ENCODE results near the gene HASPIN.

Gene HASPIN

GRCh38 chr17:3723556-3724377 is at the start of gene HASPIN:
TSS of gene HASPIN (plus strand) at chr17:3723903. CDS start at chr17:3723936, 33 bp downstream.
- in situ Hi-C loops (cut with MboI; ENCODE audit: low sequenced_read_pairs), result no loop called here

- in situ Hi-C loops (cut with MboI; ENCODE audit: low sequenced_read_pairs), result no loop called here
Observed at GRCh38 chr17:3675886-3676285, 47.8 kb upstream of the HASPIN start.

GRCh38 chr17:3678095-3678820 is 45.4 kb upstream of the HASPIN start:
- in situ Hi-C loops (cut with MboI; ENCODE audit: low sequenced_read_pairs), result no loop called here

- in situ Hi-C loops (cut with MboI; ENCODE audit: low sequenced_read_pairs), result no loop called here
Observed at GRCh38 chr17:3678821-3679530, 44.7 kb upstream of the HASPIN start.

- in situ Hi-C loops (cut with MboI; ENCODE audit: low sequenced_read_pairs), result no loop called here
Observed at GRCh38 chr17:3679531-3680126, 44.1 kb upstream of the HASPIN start.

GRCh38 chr17:3681057-3681456 is 42.6 kb upstream of the HASPIN start:
- in situ Hi-C loops (cut with MboI; ENCODE audit: low sequenced_read_pairs), result no loop called here

GRCh38 chr17:3681565-3681964 is 42.1 kb upstream of the HASPIN start:
- in situ Hi-C loops (cut with MboI; ENCODE audit: low sequenced_read_pairs), result no loop called here

- in situ Hi-C loops (cut with MboI; ENCODE audit: low sequenced_read_pairs), result no loop called here
Observed at GRCh38 chr17:3682033-3682432, 41.7 kb upstream of the HASPIN start.

GRCh38 chr17:3683054-3683511 is 40.6 kb upstream of the HASPIN start:
- in situ Hi-C loops (cut with MboI; ENCODE audit: low sequenced_read_pairs), result no loop called here

- in situ Hi-C loops (cut with MboI; ENCODE audit: low sequenced_read_pairs), result no loop called here
Observed at GRCh38 chr17:3685174-3685573, 38.5 kb upstream of the HASPIN start.

GRCh38 chr17:3688027-3688553 is 35.6 kb upstream of the HASPIN start:
- in situ Hi-C loops (cut with MboI; ENCODE audit: low sequenced_read_pairs), result no loop called here

- in situ Hi-C loops (cut with MboI; ENCODE audit: low sequenced_read_pairs), result no loop called here
Observed at GRCh38 chr17:3688852-3689261, 34.8 kb upstream of the HASPIN start.

- in situ Hi-C loops (cut with MboI; ENCODE audit: low sequenced_read_pairs), result no loop called here
Observed at GRCh38 chr17:3689262-3690093, 34.2 kb upstream of the HASPIN start.

GRCh38 chr17:3690094-3690715 is 33.5 kb upstream of the HASPIN start:
- in situ Hi-C loops (cut with MboI; ENCODE audit: low sequenced_read_pairs), result no loop called here

GRCh38 chr17:3691617-3692067 is 32.1 kb upstream of the HASPIN start:
- in situ Hi-C loops (cut with MboI; ENCODE audit: low sequenced_read_pairs), result no loop called here

GRCh38 chr17:3692346-3692745 is 31.4 kb upstream of the HASPIN start:
- in situ Hi-C loops (cut with MboI; ENCODE audit: low sequenced_read_pairs), result no loop called here

GRCh38 chr17:3693141-3693540 is 30.6 kb upstream of the HASPIN start:
- in situ Hi-C loops (cut with MboI; ENCODE audit: low sequenced_read_pairs), result no loop called here

- in situ Hi-C loops (cut with MboI; ENCODE audit: low sequenced_read_pairs), result no loop called here
Observed at GRCh38 chr17:3693829-3694231, 29.9 kb upstream of the HASPIN start.

- in situ Hi-C loops (cut with MboI; ENCODE audit: low sequenced_read_pairs), result no loop called here
Observed at GRCh38 chr17:3695129-3695722, 28.5 kb upstream of the HASPIN start.

Measured in hTERT RPE-1 (cell line).